HG03520 (cell line): Measurements from ENCODE around the gene FOXC1.

ENCODE experiments used
- ATAC-seq: cut with Tn5 transposase; IDR thresholded peaks from one replicate; pipeline ENCODE4 v1.9.1; 2021; ENCODE audit warnings: mild to moderate bottlenecking, moderate library complexity; ENCODE audit not compliant: unreplicated experiment

Gene FOXC1

GRCh38 chr6:1611572-1612298 lies 2.0 kb downstream of the FOXC1 start:
- no peak for ATAC-seq

- ATAC-seq, result no peak
Observed at GRCh38 chr6:1612299-1612973, 2.7 kb downstream of the FOXC1 start.

- ATAC-seq, result no peak
Observed at GRCh38 chr6:1612974-1613306, 3.2 kb downstream of the FOXC1 start.

GRCh38 chr6:1613346-1613687 lies 3.6 kb downstream of the FOXC1 start:
- no peak for ATAC-seq

- no peak for ATAC-seq
Observed at GRCh38 chr6:1613688-1614447, 4.2 kb downstream of the FOXC1 start.

GRCh38 chr6:1614448-1615150 lies 4.9 kb downstream of the FOXC1 start:
- no peak for ATAC-seq

GRCh38 chr6:1615151-1615852 lies 5.6 kb downstream of the FOXC1 start:
- no peak for ATAC-seq

GRCh38 chr6:1615853-1616420 lies 6.2 kb downstream of the FOXC1 start:
- ATAC-seq, result no peak

GRCh38 chr6:1616701-1617463 lies 7.2 kb downstream of the FOXC1 start:
- no peak for ATAC-seq

GRCh38 chr6:1617466-1618310 lies 8.0 kb downstream of the FOXC1 start:
- no peak for ATAC-seq

GRCh38 chr6:1618311-1619097 lies 8.8 kb downstream of the FOXC1 start:
- ATAC-seq, result no peak

- ATAC-seq, result no peak
Observed at GRCh38 chr6:1619098-1619672, 9.5 kb downstream of the FOXC1 start.

GRCh38 chr6:1619673-1620503 lies 10.2 kb downstream of the FOXC1 start:
- ATAC-seq, result no peak

GRCh38 chr6:1620504-1621069 lies 10.9 kb downstream of the FOXC1 start:
- no peak for ATAC-seq

- no peak for ATAC-seq
Observed at GRCh38 chr6:1621070-1621701, 11.5 kb downstream of the FOXC1 start.

GRCh38 chr6:1622220-1622850 lies 12.6 kb downstream of the FOXC1 start:
- no peak for ATAC-seq
